ENCODE data around the gene PTPRK. TPM values are rescaled to one million over a fixed set of nuclear protein-coding genes. Genes with fewer than 3 reads are reported as not detected.

Gene PTPRK
- total RNA-seq, 2 experiments from 2014 or later = not detected

- intact Hi-C loops (cut with micrococcal nuclease; ENCODE audit: unreplicated experiment) = no loop called here
Measured at GRCh38 chr6:128368213-128368944, 152.0 kb downstream of the PTPRK start.

GRCh38 chr6:128367437-128367836 is 153.0 kb downstream of the PTPRK start:
- BruUV-seq (replicated peaks) = no TSS peak
- no peaks in the 10 kb centered on the region for H3K4me1 ChIP-seq (ENCODE audit: insufficient read depth, low read length, poor library complexity, severe bottlenecking)
- H3K4me3 ChIP-seq (ENCODE audit: low read depth, low read length, poor library complexity, severe bottlenecking) = no peak overlapping the region
- no peak overlapping the region for H2AFZ ChIP-seq (ENCODE audit: low read length)
- no peaks in the 10 kb centered on the region for H4K20me1 ChIP-seq (ENCODE audit: insufficient read depth, low read length)
- H3K9me2 ChIP-seq (ENCODE audit: insufficient read depth, low read length) = no peaks in the 10 kb centered on the region
- intact Hi-C loops (cut with micrococcal nuclease; ENCODE audit: unreplicated experiment) = no loop called here
- DNase-seq (ENCODE audit: low spot score) = no peak
- no peak overlapping the region for H3K4me2 ChIP-seq (ENCODE audit: low read length)
- H3K9me3 ChIP-seq (ENCODE audit: low read length) = no peaks in the 10 kb centered on the region
- ChIA-PET POLR2A (no interaction called here), CTCF (ENCODE audit: unreplicated experiment) (no interaction called here)
- no peaks in the 10 kb centered on the region for H3K36me3 ChIP-seq (ENCODE audit: insufficient read depth, low read length)
- no peaks in the 10 kb centered on the region for H3K79me2 ChIP-seq (ENCODE audit: insufficient read depth, low read depth, low read length)
- H3K27ac ChIP-seq (ENCODE audit: low read depth, low read length, poor library complexity, severe bottlenecking) = no peak overlapping the region
- TF ChIP-seq CTCF (conservative IDR thresholded peaks at IDR 0.05; ENCODE audit: low read length) (no peak), EZH2phosphoT487 (IDR thresholded peaks at IDR 0.05; ENCODE audit: borderline replicate concordance, low read depth, low read length) (no peak)

More at GRCh38 chr6:128368213-128368944, 152.0 kb downstream of the PTPRK start:
- Histone ChIP-seq H3K4me3 (ENCODE audit: low read depth, low read length, poor library complexity, severe bottlenecking) (no peak overlapping the region), H3K4me1 (ENCODE audit: insufficient read depth, low read length, poor library complexity, severe bottlenecking) (no peaks in the 10 kb centered on the region), H3K4me2 (ENCODE audit: low read length) (no peak overlapping the region), H4K20me1 (ENCODE audit: insufficient read depth, low read length) (no peaks in the 10 kb centered on the region), H3K9me2 (ENCODE audit: insufficient read depth, low read length) (no peaks in the 10 kb centered on the region), H3K36me3 (ENCODE audit: insufficient read depth, low read length) (no peaks in the 10 kb centered on the region), H3K79me2 (ENCODE audit: insufficient read depth, low read depth, low read length) (no peaks in the 10 kb centered on the region), H2AFZ (ENCODE audit: low read length) (no peak overlapping the region), H3K27ac (ENCODE audit: low read depth, low read length, poor library complexity, severe bottlenecking) (no peak overlapping the region), H3K9me3 (ENCODE audit: low read length) (no peaks in the 10 kb centered on the region)
- CTCF ChIA-PET (ENCODE audit: unreplicated experiment) = no interaction called here
- TF ChIP-seq EZH2phosphoT487 (IDR thresholded peaks at IDR 0.05; ENCODE audit: borderline replicate concordance, low read depth, low read length) (no peak), CTCF (conservative IDR thresholded peaks at IDR 0.05; ENCODE audit: low read length) (no peak)
- POLR2A ChIA-PET = no interaction called here
- DNase-seq (ENCODE audit: low spot score) = no peak
- BruUV-seq (replicated peaks) = no TSS peak

GRCh38 chr6:128365520-128366160 is 154.8 kb downstream of the PTPRK start:
- H3K79me2 ChIP-seq (ENCODE audit: insufficient read depth, low read depth, low read length) = no peaks in the 10 kb centered on the region
- DNase-seq (ENCODE audit: low spot score) = no peak
- ChIA-PET CTCF (ENCODE audit: unreplicated experiment) (no interaction called here), POLR2A (no interaction called here)
- H3K4me1 ChIP-seq (ENCODE audit: insufficient read depth, low read length, poor library complexity, severe bottlenecking) = no peaks in the 10 kb centered on the region
- no peaks in the 10 kb centered on the region for H3K36me3 ChIP-seq (ENCODE audit: insufficient read depth, low read length)
- no peaks in the 10 kb centered on the region for H3K9me2 ChIP-seq (ENCODE audit: insufficient read depth, low read length)
- no TSS peak for BruUV-seq (replicated peaks)
- no peak for TF ChIP-seq EZH2phosphoT487 (IDR thresholded peaks at IDR 0.05; ENCODE audit: borderline replicate concordance, low read depth, low read length)
- no peak for TF ChIP-seq CTCF (conservative IDR thresholded peaks at IDR 0.05; ENCODE audit: low read length)
- no peaks in the 10 kb centered on the region for H3K9me3 ChIP-seq (ENCODE audit: low read length)
- H3K4me2 ChIP-seq (ENCODE audit: low read length) = no peak overlapping the region
- H2AFZ ChIP-seq (ENCODE audit: low read length) = no peak overlapping the region
- H3K4me3 ChIP-seq (ENCODE audit: low read depth, low read length, poor library complexity, severe bottlenecking) = no peak overlapping the region
- intact Hi-C loops (cut with micrococcal nuclease; ENCODE audit: unreplicated experiment) = no loop called here
- H4K20me1 ChIP-seq (ENCODE audit: insufficient read depth, low read length) = no peaks in the 10 kb centered on the region
- H3K27ac ChIP-seq (ENCODE audit: low read depth, low read length, poor library complexity, severe bottlenecking) = no peak overlapping the region
